A673 (cell line): ENCODE measurements around the gene FAM180B.

Experiments
- EZH2 ChIP-seq: fragments of 200-600 bp; sonication (generic); IDR thresholded peaks from 2 replicates; pipeline ENCODE4 v1.6.1; 2017; ENCODE audit warnings: borderline replicate concordance, low read depth, mild to moderate bottlenecking, mixed read lengths, antibody characterized with exemption, low read length; ENCODE audit not compliant: poor library complexity, severe bottlenecking
- TF ChIP-seq, protein P1 (sequence below): fragments of 300-800, 200-600 bp; sonication (generic); conservative IDR thresholded peaks from 2 replicates; pipeline ENCODE4 v1.5.1; 2017; ENCODE audit warnings: low read depth, mild to moderate bottlenecking, antibody characterized with exemption, low read length, moderate library complexity, mixed read lengths

- TF ChIP-seq, protein P1, sequence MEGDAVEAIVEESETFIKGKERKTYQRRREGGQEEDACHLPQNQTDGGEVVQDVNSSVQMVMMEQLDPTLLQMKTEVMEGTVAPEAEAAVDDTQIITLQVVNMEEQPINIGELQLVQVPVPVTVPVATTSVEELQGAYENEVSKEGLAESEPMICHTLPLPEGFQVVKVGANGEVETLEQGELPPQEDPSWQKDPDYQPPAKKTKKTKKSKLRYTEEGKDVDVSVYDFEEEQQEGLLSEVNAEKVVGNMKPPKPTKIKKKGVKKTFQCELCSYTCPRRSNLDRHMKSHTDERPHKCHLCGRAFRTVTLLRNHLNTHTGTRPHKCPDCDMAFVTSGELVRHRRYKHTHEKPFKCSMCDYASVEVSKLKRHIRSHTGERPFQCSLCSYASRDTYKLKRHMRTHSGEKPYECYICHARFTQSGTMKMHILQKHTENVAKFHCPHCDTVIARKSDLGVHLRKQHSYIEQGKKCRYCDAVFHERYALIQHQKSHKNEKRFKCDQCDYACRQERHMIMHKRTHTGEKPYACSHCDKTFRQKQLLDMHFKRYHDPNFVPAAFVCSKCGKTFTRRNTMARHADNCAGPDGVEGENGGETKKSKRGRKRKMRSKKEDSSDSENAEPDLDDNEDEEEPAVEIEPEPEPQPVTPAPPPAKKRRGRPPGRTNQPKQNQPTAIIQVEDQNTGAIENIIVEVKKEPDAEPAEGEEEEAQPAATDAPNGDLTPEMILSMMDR, result no peak
- TF ChIP-seq EZH2, result no peak
These were observed 7.0 kb downstream of the FAM180B start for GRCh38 chr11:47593492-47593933.
